Ascending aorta (tissue), 2 donors: Measurements from ENCODE around the gene RTKN. TPM values are rescaled to one million over a fixed set of nuclear protein-coding genes. Genes with fewer than 3 reads are reported as not detected.
"Not testable (repeated sequence)": the region's sequence is repeated elsewhere in the genome, so short reads cannot be mapped to it uniquely, and the experiment has no call there.

ENCODE experiments used
- DNase-seq, 2 donors: peaks; one replicate each; pipeline ENCODE4 v3.0.0-alpha.2; 2019; ENCODE audit warnings: low spot score in 2 of 2
- H3K27ac ChIP-seq, 2 donors: fragments of 200-600 bp; sonication (generic); one replicate each; pipeline ENCODE4 v1.5.1; 2016 to 2017; ENCODE audit warnings: mild to moderate bottlenecking in 1 of 2
- H3K27me3 ChIP-seq: fragments of 200-600 bp; sonication (generic); one replicate; pipeline ENCODE4 v1.5.1; 2017
- H3K36me3 ChIP-seq, 2 donors: fragments of 200-600 bp; sonication (generic); one replicate each; pipeline ENCODE4 v1.5.1; 2016
- H3K4me1 ChIP-seq, 2 donors: fragments of 200-600 bp; sonication (generic); one replicate each; pipeline ENCODE4 v1.5.1; 2016 to 2017; ENCODE audit warnings: mild to moderate bottlenecking in 1 of 2
- H3K4me3 ChIP-seq, 2 donors: fragments of 200-600 bp; sonication (generic); one replicate each; pipeline ENCODE4 v1.5.1; 2016 to 2017; ENCODE audit warnings: mild to moderate bottlenecking in 1 of 2
- H3K9me3 ChIP-seq, 2 donors: fragments of 200-600 bp; sonication (generic); one replicate each; pipeline ENCODE4 v1.5.1; 2016
- intact Hi-C: fragments of 100-400 bp; cut with DNase I; formaldehyde crosslinking; loops from one replicate; pipeline ENCODE4 v1.15.1; 2023
- total RNA-seq: library from RNA; depleted of rRNA; stranded (reverse); fragments of >200 nt; gene quantifications from one replicate; pipeline ENCODE4 v1.1.0, GENCODE V29; 2016
- TF ChIP-seq, protein P1 (sequence below), 3 experiments: fragments of 200-600 bp in 2 of 3; fragments of 450-650 bp in 1 of 3; sonication (generic) in 2 of 3; IDR thresholded peaks; one replicate each; pipeline ENCODE4 v1.5.1; 2016 to 2019; ENCODE audit warnings: antibody characterized with exemption in 3 of 3, mild to moderate bottlenecking in 1 of 3, moderate library complexity in 1 of 3

The RTKN gene
- total RNA-seq, 1 donor from 2014 or later: 9.5 TPM

DNA sequence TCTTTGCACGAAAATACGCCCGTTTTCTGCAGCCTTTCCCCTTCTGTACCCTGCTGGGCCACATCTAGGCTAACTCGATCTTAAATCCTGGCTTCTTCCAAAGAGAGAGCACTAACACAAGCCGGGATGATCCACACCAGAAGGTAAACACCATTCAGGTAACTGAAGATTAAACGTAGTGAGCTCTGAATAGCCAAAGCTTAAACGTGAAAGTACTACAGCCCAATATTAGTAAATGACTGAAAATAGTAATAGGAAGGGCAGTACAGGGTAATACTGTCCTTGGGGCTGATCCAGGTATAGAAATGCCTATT, 31.2 kb upstream of the RTKN start:
- Histone ChIP-seq H3K4me1 (peaks cover 10 to 14% of the 10 kb centered on the region in 2 donors), H3K27me3 (no peaks in the 10 kb centered on the region), H3K9me3 (no peaks in the 10 kb centered on the region), H3K27ac (peak overlapping the region; percentile 88 to 95), H3K36me3 (peaks cover 22 to 32% of the 10 kb centered on the region in 2 donors), H3K4me3 (peak overlapping the region; percentile 63 to 81)
- TF ChIP-seq, protein P1, sequence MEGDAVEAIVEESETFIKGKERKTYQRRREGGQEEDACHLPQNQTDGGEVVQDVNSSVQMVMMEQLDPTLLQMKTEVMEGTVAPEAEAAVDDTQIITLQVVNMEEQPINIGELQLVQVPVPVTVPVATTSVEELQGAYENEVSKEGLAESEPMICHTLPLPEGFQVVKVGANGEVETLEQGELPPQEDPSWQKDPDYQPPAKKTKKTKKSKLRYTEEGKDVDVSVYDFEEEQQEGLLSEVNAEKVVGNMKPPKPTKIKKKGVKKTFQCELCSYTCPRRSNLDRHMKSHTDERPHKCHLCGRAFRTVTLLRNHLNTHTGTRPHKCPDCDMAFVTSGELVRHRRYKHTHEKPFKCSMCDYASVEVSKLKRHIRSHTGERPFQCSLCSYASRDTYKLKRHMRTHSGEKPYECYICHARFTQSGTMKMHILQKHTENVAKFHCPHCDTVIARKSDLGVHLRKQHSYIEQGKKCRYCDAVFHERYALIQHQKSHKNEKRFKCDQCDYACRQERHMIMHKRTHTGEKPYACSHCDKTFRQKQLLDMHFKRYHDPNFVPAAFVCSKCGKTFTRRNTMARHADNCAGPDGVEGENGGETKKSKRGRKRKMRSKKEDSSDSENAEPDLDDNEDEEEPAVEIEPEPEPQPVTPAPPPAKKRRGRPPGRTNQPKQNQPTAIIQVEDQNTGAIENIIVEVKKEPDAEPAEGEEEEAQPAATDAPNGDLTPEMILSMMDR (IDR thresholded peaks at IDR 0.05): no peak
- intact Hi-C loops: loop anchor here (1.0 to 2.0 kb wide), 2 partner anchors 9 to 14 kb away; partner anchors contain the start of genes CCDC142 and WBP1
- no peak for DNase-seq

DNA sequence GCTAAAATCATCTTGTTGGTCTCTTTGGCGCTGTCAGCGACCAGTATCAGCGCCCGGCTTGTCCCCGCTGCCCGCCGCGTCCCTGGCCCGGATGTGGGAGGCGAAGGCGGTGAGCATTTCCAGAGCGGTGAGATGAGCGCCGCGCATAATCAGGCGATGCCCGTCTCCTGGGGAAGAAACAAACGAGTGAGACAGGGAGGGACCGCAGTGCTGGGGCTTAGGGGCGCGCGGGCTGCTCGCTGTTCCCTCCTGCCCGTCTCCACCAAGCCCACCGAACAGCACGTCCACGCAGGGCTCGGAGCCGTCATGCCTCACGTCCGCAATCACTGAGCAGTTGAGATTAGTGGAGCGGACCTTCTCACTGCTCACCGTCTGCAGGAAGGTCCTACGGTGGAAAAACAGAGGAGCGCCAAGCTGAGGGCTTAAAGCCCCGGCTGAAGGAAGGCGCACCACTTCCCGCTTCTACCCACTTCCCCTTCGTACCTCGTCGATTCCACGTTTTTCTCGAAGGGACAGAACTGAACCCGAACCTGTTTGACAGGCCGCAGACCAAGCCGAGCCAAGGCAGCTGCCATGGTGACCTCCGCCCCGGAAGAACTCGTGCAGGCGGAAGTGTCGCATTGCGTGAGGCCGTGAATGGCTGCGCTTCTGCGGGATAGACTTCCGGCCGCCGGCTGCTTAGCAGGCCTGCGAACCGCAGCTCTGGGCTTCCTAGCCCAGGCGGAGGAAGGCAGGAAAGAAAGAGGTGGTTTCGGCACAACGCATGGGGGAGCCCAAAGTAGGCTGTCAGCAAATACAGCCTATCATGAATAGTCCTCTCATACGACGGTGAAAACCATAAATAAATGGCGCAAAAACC, 30.6 kb upstream of the RTKN start, which contains the start of gene MRPL53:
TSS of gene MRPL53 (minus strand) at position 595 of the 859 bp plus-strand sequence. CDS start at position 575, 20 bp downstream.
- Histone ChIP-seq H3K36me3 (peaks cover 17 to 28% of the 10 kb centered on the region in 2 donors), H3K4me3 (peak within 1 kb of the TSS; percentile 63 to 81), H3K27me3 (no peaks in the 10 kb centered on the region), H3K4me1 (peaks cover 10 to 14% of the 10 kb centered on the region in 2 donors), H3K9me3 (no peaks in the 10 kb centered on the region), H3K27ac (peak within 1 kb of the TSS; percentile 88 to 95)
- peak; percentile 70 to 96 for DNase-seq
- TF ChIP-seq, protein P1 (IDR thresholded peaks at IDR 0.05): no peak
- intact Hi-C loops: loop anchor here (1.0 to 2.0 kb wide), 2 partner anchors 10 to 14 kb away; partner anchors contain the start of genes CCDC142 and WBP1

DNA sequence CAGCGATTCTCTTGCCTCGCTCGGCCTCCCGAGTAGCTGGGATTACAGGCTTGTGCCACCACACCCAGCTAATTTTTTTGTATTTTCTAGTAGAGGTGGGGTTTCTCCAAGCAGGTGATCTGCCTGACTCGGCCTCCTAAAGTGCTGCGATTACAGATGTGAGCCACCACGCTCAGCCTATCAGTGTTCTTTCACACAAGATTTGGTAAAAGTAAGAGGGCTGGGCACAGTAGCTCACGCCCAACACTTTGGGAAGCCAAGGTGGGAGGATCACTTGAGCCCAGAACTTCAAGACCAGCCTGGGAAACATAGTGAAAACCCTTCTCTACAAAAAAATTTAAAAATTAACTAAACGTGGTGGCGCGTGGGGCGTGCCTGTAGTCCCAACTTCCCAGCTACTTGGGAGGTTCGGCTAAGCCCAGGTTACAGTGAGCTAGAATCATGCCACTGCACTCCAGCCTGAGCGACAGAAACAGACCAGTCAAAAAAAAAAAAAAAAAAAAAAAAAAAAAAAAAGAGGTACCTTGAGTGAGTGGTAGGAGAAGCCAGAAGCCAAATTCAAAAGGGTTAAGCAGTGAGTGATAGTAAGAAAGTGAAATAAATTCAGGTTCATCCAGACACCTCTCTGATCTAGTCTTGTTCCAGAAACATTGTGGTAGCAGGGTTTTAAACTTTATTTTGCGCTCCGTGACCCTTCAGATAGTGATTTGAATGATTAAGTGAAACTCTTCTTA, 29.8 kb upstream of the RTKN start:
- H3K27me3 ChIP-seq: no peaks in the 10 kb centered on the region
- peak overlapping the region; percentile 88 to 95 for H3K27ac ChIP-seq
- H3K9me3 ChIP-seq: no peaks in the 10 kb centered on the region
- H3K4me3 ChIP-seq: peak overlapping the region; percentile 63 to 81
- peaks cover 10 to 14% of the 10 kb centered on the region in 2 donors for H3K4me1 ChIP-seq
- TF ChIP-seq, protein P1 (IDR thresholded peaks at IDR 0.05): no peak
- intact Hi-C loops: loop anchor here (1.0 to 2.0 kb wide), 2 partner anchors 11 to 13 kb away; partner anchors contain the start of genes CCDC142 and WBP1
- peaks cover 17 to 22% of the 10 kb centered on the region in 2 donors for H3K36me3 ChIP-seq
- DNase-seq: no peak

DNA sequence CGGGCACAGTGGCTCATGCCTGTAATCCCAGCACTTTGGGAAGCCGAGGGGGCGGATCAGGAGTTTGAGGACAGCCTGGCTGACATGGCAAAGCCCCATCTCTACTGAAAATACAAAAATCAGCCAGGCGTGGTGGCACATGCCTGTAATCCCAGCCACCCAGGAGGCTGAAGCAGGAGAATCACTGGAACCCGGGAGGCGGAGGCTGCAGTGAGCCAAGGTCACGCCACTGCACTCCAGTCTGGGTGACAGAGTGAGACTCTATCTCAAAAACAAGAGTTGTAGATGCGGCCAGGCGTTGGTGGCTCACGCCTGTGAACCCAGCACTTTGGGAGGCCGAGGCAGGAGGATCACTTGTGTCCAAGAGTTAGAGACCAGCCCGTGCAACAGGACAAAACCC, 29.0 kb upstream of the RTKN start:
- intact Hi-C loops: not testable (repeated sequence)

DNA sequence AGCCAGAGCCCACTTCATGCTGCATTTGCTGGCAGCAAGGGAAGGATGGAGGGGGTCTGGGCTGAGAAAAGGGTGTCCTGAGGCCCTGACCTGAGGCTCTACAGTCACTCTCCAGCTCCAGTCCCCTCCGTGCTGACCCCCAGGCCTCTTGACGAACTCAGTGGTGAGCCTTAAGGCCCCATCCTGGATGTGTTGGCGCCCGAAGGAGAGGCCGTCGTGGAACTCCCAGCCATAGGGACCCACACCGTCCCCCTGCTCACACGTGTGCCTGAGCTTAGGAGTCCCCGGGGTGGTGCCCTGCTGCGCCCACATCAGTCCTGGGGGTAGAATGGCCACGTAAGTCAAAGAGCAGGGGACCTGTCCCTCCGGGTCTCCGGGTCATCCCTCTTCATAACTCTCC, 22.7 kb upstream of the RTKN start:
- Histone ChIP-seq H3K4me1 (peaks cover 8 to 11% of the 10 kb centered on the region in 2 donors), H3K27me3 (no peaks in the 10 kb centered on the region), H3K36me3 (peaks cover 8 to 21% of the 10 kb centered on the region in 2 donors), H3K27ac (peak overlapping the region; percentile 81 to 85), H3K4me3 (peak overlapping the region; percentile 89 to 97), H3K9me3 (no peaks in the 10 kb centered on the region)
- no peak for DNase-seq
- intact Hi-C loops: no loop called here
- TF ChIP-seq, protein P1 (IDR thresholded peaks at IDR 0.05): no peak

More for the DNA sequence above, 29.0 kb upstream of the RTKN start:
- H3K27me3 ChIP-seq, H3K9me3 ChIP-seq, H3K4me3 ChIP-seq, DNase-seq, H3K27ac ChIP-seq: not testable (repeated sequence)
- peaks cover 10 to 18% of the 10 kb centered on the region in 2 donors for H3K4me1 ChIP-seq
- H3K36me3 ChIP-seq: peaks cover 17% of the 10 kb centered on the region in 2 donors
